Prostate gland (tissue), 2 donors: Measurements from ENCODE around the gene DAB1.

Source experiments
- POLR2A ChIP-seq: fragments of 450-650 bp; IDR thresholded peaks from one replicate; pipeline ENCODE4 v1.6.1; 2016; ENCODE audit warnings: antibody characterized with exemption, mild to moderate bottlenecking
- TF ChIP-seq, protein P1 (sequence below), 4 experiments: fragments of 200-600 bp in 2 of 4; fragments of 450-650 bp in 2 of 4; sonication (generic) in 2 of 4; IDR thresholded peaks; 1 replicate in 3 of 4; 2 replicates in 1 of 4; pipeline ENCODE4 v1.5.1; 2016 to 2019; ENCODE audit warnings: antibody characterized with exemption in 4 of 4, mild to moderate bottlenecking in 2 of 4, moderate library complexity in 2 of 4

DNA sequence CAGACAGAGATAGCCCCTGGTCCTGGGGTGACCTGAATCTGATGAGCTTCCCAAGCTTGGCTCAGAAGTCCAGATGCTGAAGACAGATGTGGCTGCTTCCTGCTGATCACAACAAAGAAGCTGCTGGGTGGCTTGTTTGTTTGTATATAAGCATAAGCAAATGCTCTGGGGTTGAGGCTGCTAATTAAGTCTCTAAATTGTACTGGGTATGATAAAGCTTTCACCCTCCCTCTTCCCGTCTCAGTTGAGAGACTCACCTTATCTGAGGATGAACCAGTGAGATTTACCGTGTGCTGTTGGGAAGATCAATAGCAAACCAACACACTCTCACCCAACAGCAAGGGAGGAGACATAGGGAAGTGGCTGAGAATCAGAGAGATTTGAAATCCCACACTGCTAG, 42.0 kb downstream of the DAB1 start:
- TF ChIP-seq, protein P1, sequence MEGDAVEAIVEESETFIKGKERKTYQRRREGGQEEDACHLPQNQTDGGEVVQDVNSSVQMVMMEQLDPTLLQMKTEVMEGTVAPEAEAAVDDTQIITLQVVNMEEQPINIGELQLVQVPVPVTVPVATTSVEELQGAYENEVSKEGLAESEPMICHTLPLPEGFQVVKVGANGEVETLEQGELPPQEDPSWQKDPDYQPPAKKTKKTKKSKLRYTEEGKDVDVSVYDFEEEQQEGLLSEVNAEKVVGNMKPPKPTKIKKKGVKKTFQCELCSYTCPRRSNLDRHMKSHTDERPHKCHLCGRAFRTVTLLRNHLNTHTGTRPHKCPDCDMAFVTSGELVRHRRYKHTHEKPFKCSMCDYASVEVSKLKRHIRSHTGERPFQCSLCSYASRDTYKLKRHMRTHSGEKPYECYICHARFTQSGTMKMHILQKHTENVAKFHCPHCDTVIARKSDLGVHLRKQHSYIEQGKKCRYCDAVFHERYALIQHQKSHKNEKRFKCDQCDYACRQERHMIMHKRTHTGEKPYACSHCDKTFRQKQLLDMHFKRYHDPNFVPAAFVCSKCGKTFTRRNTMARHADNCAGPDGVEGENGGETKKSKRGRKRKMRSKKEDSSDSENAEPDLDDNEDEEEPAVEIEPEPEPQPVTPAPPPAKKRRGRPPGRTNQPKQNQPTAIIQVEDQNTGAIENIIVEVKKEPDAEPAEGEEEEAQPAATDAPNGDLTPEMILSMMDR (IDR thresholded peaks at IDR 0.05): no peak
- TF ChIP-seq POLR2A: no peak
